Colon (tissue), 2 donors: ENCODE data around the gene KDM1A.

ENCODE experiments used
- FAIRE-seq: peaks from 2 replicates; lab custom pipeline; 2012; peaks lifted over from hg19 to GRCh38; lab: Jason Lieb, UNC
- donor health status: control.
- donor health status: control.

KDM1A gene

GRCh38 chr1:23013657-23014056, 5.6 kb upstream of the KDM1A start:
- FAIRE-seq, result no peak

DNA sequence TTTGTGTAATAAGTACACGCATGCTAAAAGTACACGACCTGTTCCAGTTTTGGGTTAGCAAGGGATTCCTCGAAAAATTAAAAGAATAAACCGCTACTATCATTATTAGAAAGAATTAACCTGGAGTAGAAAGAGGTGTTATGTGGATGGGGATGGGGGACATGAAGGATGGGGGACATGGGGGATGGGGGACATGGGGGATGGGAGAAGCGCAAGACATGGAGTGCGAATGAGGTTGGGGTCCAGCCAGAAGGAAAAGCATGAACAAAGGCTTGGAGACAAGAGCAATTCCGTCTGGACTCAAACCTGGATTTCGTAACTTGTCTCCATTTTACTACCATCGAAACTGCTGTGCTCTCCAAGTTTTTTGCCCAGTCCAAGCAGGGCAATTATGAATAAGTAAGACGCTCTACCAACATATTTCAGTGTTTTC, 591 bp upstream of the KDM1A start:
- FAIRE-seq, result no peak

DNA sequence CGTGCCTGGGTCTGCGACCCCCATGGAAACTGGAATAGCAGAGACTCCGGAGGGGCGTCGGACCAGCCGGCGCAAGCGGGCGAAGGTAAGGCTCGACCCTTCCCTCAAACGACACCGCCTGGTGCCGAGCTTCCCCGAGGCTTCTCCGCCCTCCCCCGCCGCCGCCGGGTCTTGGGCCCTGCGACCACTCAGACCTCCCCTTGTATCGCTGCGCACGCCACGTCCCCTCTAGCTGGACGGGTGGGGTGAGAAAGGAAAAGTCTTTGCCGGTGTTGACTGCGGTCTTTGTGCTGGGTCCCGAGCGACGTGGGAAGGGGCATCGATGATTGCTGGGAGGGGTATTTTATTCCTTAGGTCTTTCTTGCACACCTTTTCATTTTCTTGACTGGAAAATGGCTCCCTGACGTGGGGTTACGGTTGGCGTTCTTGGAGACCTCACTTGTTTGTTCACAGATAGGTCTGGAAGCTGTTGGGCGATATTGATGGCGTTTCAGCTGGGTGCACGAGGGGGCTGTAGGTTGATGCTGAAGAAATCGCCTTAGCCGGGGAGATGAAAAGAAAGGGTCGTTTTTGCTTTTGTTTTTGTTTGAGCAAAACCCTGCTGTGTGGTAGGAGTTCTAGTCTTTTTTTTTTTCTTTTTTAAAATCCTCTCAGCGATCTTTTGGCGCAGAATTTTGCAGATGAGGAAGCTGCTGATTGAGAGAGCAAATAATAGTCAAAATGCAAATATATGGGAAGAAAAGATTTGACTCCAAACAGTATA, 776 bp downstream of the KDM1A start:
- FAIRE-seq, result no peak

- FAIRE-seq, result no peak
These were observed 1.6 kb downstream of the KDM1A start for GRCh38 chr1:23020706-23021405.

GRCh38 chr1:23021834-23022233, 2.6 kb downstream of the KDM1A start:
- no peak for FAIRE-seq

GRCh38 chr1:23023174-23023845, 4.0 kb downstream of the KDM1A start:
- no peak for FAIRE-seq

DNA sequence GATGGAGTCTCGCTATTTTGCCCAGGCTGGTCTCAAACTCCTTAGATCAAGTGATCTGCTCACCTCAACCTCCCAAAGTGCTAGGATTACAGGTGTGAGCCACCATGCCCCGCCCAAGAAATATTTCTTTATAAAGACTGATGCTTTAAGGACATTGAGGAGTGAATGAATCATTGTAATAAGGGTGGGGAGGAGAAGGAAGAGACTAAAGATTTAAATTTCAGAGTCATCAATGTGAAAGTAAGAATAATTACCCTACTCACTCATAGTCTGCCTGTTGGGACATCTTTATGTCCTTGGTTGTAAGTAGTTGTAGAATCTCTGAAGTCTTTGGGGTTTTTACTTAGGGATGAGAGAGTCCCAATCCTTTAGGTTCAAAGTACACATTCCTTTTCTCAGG, 7.3 kb downstream of the KDM1A start:
- no peak for FAIRE-seq

GRCh38 chr1:23027352-23027907, 8.2 kb downstream of the KDM1A start:
- FAIRE-seq, result no peak

GRCh38 chr1:23029337-23029736, 10.1 kb downstream of the KDM1A start:
- no peak for FAIRE-seq

GRCh38 chr1:23035823-23036452, 16.7 kb downstream of the KDM1A start:
- FAIRE-seq, result no peak

DNA sequence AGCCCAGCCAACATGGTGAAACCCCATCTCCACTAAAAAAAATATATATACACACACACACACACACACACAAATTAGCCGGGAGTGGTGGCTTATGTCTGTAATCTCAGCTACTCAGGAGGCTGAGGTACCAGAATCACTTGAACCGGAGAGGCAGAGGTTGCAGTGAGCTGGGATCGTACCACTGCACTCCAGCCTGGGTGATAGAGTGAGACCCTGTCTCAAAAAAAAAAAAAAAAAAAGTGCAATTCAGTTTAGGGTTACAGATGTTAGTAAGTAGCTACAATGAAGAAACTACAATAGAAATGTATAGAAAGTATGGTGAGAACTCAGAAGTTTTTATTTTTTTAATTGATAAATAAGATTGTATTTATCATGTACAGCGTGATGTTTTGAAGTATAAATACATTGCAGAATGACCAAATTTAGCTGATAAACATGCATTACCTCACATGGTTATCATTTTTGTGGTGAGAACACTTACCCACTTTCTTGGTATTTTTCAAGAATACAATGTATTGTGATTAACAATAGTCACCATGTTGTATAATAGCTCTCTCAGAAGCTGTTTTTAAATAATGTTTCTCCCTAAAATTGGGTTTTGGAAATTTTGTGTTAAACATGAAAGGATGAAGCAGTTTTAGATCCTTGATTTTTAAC, 17.9 kb downstream of the KDM1A start:
- no peak for FAIRE-seq

DNA sequence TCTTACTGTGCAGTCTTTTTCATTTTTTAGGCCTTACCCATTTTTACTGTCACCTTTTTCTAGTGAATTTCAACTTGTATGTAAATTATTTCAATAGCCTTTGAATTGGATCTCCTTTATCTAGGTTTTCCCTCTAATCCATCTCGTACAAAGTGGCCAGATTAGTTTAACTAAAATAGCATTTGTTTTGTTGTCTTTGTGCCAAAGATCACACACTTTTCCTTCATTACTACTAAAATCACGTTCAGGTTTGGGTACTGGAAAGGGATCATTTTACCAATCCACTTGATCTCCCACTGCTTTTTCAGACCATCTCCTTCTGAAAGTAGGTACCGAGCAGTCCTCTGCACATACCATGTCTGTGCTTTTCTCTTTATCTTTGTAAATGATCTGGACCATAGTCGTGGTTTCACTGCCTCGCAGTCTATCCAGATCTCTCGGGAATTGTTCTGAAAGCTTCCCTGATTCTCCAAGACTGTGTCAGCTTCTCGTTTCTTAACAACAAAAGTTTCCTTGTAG, 20.1 kb downstream of the KDM1A start:
- no peak for FAIRE-seq

- FAIRE-seq, result no peak
These were observed 21.2 kb downstream of the KDM1A start for GRCh38 chr1:23040509-23040908.

DNA sequence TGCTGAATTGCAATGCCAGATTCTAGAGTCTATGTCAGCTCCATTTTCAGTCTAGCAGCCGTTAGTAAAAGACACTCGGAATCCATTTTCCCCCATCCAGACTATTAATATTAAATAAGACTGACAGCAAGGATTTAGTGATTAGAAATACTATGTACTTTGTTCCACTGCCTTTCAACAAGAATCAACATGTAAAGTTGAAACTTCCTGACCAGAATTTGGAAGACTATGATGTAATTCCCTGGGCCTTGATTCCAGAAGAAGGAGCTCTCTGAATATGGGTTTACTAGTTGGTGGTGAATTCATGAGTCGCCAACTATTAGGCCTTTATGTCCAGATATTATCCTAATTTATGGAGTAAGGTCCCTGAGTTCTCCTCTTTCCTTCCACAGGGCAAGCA, 24.8 kb downstream of the KDM1A start:
- no peak for FAIRE-seq

- FAIRE-seq, result no peak
These were observed 30.9 kb downstream of the KDM1A start for GRCh38 chr1:23050201-23050600.

DNA sequence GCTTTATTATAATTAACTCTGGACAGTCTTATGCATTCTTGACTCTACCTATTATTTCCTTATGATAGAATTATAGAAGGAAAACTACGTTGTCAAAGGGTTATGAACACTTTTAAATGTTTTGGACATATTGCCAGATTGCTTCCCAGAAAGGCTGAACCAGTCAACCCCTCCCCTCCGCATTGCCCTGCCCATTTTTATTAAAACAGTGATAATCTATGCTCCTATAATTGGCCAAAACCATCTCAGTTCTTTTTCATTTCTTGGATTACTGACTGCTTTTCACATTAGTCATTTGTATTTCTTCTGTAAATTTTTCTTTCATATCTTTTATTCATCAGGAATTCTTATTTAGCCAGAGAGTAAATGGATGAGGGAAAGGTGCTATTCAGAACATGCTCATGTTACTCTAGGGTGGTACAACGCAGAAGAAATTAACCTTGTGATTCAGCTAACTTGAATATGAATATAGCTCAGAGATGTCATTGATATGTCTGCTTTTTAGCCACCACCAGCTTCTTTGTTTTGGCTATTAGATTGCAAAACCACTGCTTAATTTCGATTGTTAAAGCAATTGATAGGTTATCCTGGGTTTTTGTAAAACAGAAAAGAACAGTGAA, 32.1 kb downstream of the KDM1A start:
- FAIRE-seq, result no peak

- FAIRE-seq, result no peak
These were observed 38.0 kb downstream of the KDM1A start for GRCh38 chr1:23057301-23057700.

- FAIRE-seq, result no peak
These were observed 43.0 kb downstream of the KDM1A start for GRCh38 chr1:23062271-23062670.

- no peak for FAIRE-seq
These were observed 46.1 kb downstream of the KDM1A start for GRCh38 chr1:23065385-23065784.

GRCh38 chr1:23066075-23066474, 46.8 kb downstream of the KDM1A start:
- FAIRE-seq, result no peak

DNA sequence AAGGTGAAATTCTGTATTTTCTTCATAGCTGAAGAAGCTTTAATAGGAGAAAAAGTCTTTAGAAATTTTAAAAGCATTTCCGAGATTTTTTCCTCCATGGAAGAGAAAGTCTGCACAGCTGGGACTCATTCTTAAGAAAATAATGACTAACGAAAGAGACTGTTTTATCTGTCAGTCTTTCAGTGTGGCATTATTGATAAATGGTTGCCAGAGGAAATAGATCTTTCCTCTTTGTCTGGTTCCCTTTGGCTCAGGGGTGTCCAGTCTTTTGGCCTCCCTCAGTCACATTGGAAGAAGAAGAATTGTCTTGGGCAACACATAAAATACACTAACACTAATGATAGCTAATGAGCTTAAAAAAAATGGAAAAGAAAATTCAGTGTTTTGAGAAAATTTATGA, 49.9 kb downstream of the KDM1A start:
- FAIRE-seq, result no peak
